Caco-2 (cell line): ENCODE measurements around the gene MCC. TPM values are rescaled to one million over a fixed set of nuclear protein-coding genes. Genes with fewer than 3 reads are reported as not detected.

Source experiments
- BruUV-seq: library from RNA; stranded (reverse); fragments of 400-500 nt; replicated peaks from 2 replicates; lab custom pipeline; 2021; lab: Mats Ljungman, UMichigan
- CTCF ChIA-PET: fragments of 300-600 bp; sonication (Branson Sonifier 250); formaldehyde crosslinking; loops from one replicate; lab custom pipeline; 2022; ENCODE audit warnings: antibody characterized with exemption; lab: Charles Lee
- POLR2A ChIA-PET: fragments of 300-600 bp; sonication (Branson Sonifier 250); formaldehyde crosslinking; loops from one replicate; lab custom pipeline; 2022; ENCODE audit warnings: antibody characterized with exemption; lab: Charles Lee
- DNase-seq, 2 experiments: peaks; one replicate each; pipeline versions ENCODE4 v3.0.0 to v3.0.0-alpha.2; 2020 to 2022
- H3K27me3 ChIP-seq: replicated peaks from 2 replicates; pipeline ENCODE4 v1.6.0; 2011; ENCODE audit warnings: low read length; ENCODE audit not compliant: control insufficient read depth, insufficient read depth
- H3K36me3 ChIP-seq: 2 replicates; pipeline ENCODE4 v1.5.1; 2011; ENCODE audit warnings: low read length; ENCODE audit not compliant: control insufficient read depth, insufficient read depth
- H3K4me1 ChIP-seq: fragments of 250-450 bp; sonication (Bioruptor Pico); 2 replicates; pipeline ENCODE4 v1.5.1; 2020; ENCODE audit warnings: mild to moderate bottlenecking
- H3K4me3 ChIP-seq: 2 replicates; pipeline ENCODE4 v1.5.1; 2011; ENCODE audit warnings: low read depth, mild to moderate bottlenecking, control low read depth, low read length
- H3K9me3 ChIP-seq: fragments of 250-450 bp; sonication (Bioruptor Pico); 2 replicates; pipeline ENCODE4 v1.5.1; 2020; ENCODE audit warnings: mild to moderate bottlenecking, moderate library complexity
- H3K27ac Mint-ChIP-seq: one replicate; pipeline ENCODE4 v1.8.0; 2022; ENCODE audit warnings: mixed read lengths; ENCODE audit not compliant: unreplicated experiment
- H3K27me3 Mint-ChIP-seq: one replicate; pipeline ENCODE4 v1.8.0; 2022; ENCODE audit warnings: mixed read lengths; ENCODE audit not compliant: insufficient read depth, unreplicated experiment
- H3K36me3 Mint-ChIP-seq: one replicate; pipeline ENCODE4 v1.8.0; 2022; ENCODE audit warnings: mild to moderate bottlenecking, mixed read lengths; ENCODE audit not compliant: insufficient read depth, unreplicated experiment
- H3K4me1 Mint-ChIP-seq: one replicate; pipeline ENCODE4 v1.8.0; 2022; ENCODE audit warnings: low read depth, mixed read lengths; ENCODE audit not compliant: unreplicated experiment
- H3K4me3 Mint-ChIP-seq: one replicate; pipeline ENCODE4 v1.8.0; 2022; ENCODE audit warnings: mild to moderate bottlenecking, moderate library complexity, mixed read lengths; ENCODE audit not compliant: unreplicated experiment
- H3K9me3 Mint-ChIP-seq: one replicate; pipeline ENCODE4 v1.8.0; 2022; ENCODE audit warnings: mixed read lengths; ENCODE audit not compliant: unreplicated experiment
- intact Hi-C: fragments of 100-400 bp; cut with micrococcal nuclease; formaldehyde crosslinking; loops from one replicate; pipeline ENCODE4 v1.10.0; 2022; ENCODE audit not compliant: unreplicated experiment
- total RNA-seq: library from RNA; stranded (reverse); gene quantifications from 2 replicates; pipeline ENCODE4 v1.2.3, GENCODE V29; 2022
- TF ChIP-seq, protein P1 (sequence below), 2 experiments: fragments of 200-600 bp in 1 of 2; IDR thresholded peaks; 1 replicate in 1 of 2; 2 replicates in 1 of 2; pipeline versions ENCODE4 v1.5.1 to v1.8.0; 2011 to 2022; ENCODE audit warnings: antibody characterized with exemption in 1 of 2, control low read depth in 1 of 2, inconsistent platforms in 1 of 2, low read depth in 1 of 2, low read length in 1 of 2, mild to moderate bottlenecking in 1 of 2, moderate library complexity in 1 of 2; ENCODE audit not compliant: insufficient read depth in 1 of 2, severe bottlenecking in 1 of 2, unreplicated experiment in 1 of 2

The MCC gene
- total RNA-seq, 1 experiment from 2014 or later = 0.09 TPM

- H3K36me3 ChIP-seq = no peaks in the 10 kb centered on the region
- H3K4me3 Mint-ChIP-seq = no peak overlapping the region
- H3K36me3 Mint-ChIP-seq = no peaks in the 10 kb centered on the region
- intact Hi-C loops = no loop called here
- no peaks in the 10 kb centered on the region for H3K4me1 ChIP-seq
- no peaks in the 10 kb centered on the region for H3K4me1 Mint-ChIP-seq
- no TSS peak for BruUV-seq
- H3K27me3 ChIP-seq = no peaks in the 10 kb centered on the region
- CTCF ChIA-PET = no interaction called here
- H3K27me3 Mint-ChIP-seq = peaks cover 24% of the 10 kb centered on the region
- POLR2A ChIA-PET = no interaction called here
- TF ChIP-seq, protein P1, sequence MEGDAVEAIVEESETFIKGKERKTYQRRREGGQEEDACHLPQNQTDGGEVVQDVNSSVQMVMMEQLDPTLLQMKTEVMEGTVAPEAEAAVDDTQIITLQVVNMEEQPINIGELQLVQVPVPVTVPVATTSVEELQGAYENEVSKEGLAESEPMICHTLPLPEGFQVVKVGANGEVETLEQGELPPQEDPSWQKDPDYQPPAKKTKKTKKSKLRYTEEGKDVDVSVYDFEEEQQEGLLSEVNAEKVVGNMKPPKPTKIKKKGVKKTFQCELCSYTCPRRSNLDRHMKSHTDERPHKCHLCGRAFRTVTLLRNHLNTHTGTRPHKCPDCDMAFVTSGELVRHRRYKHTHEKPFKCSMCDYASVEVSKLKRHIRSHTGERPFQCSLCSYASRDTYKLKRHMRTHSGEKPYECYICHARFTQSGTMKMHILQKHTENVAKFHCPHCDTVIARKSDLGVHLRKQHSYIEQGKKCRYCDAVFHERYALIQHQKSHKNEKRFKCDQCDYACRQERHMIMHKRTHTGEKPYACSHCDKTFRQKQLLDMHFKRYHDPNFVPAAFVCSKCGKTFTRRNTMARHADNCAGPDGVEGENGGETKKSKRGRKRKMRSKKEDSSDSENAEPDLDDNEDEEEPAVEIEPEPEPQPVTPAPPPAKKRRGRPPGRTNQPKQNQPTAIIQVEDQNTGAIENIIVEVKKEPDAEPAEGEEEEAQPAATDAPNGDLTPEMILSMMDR (IDR thresholded peaks at IDR 0.05; ENCODE audit: insufficient read depth in 1 of 2, low read depth in 1 of 2, low read length in 1 of 2, severe bottlenecking in 1 of 2, unreplicated experiment in 1 of 2) = no peak
- peaks cover 3% of the 10 kb centered on the region; the same call in 1 of the 2 replicates for H3K9me3 ChIP-seq
- H3K27ac Mint-ChIP-seq = no peak overlapping the region
- H3K9me3 Mint-ChIP-seq = peaks cover 8% of the 10 kb centered on the region
- no peak overlapping the region for H3K4me3 ChIP-seq
- DNase-seq = no peak
Observed at GRCh38 chr5:113226116-113226736, 262.0 kb downstream of the MCC start.

DNA sequence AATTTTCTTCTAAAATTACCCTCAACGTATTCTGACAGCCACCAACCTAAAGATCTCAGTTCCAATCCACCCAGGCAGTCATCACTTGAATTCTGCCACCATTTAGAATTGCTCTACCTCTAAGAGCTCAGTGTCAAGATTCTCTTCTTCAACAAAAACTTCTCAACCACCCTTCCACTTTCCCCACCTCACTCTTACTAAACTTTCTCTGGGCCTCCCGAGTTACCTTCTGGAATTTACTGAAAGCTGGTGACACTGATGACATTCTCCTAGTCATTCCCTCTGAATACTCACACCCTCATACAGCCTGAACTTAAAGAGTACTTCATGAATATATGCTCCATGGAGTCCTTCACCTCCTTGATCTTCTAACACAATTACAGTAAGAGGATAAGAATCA is 263.0 kb downstream of the MCC start:
- no peak overlapping the region for H3K27ac Mint-ChIP-seq
- peaks cover 28% of the 10 kb centered on the region for H3K27me3 Mint-ChIP-seq
- Histone ChIP-seq H3K4me1 (no peaks in the 10 kb centered on the region), H3K27me3 (no peaks in the 10 kb centered on the region), H3K36me3 (no peaks in the 10 kb centered on the region), H3K9me3 (peaks cover 3% of the 10 kb centered on the region; the same call in 1 of the 2 replicates), H3K4me3 (no peak overlapping the region)
- intact Hi-C loops = no loop called here
- peaks cover 8% of the 10 kb centered on the region for H3K9me3 Mint-ChIP-seq
- no TSS peak for BruUV-seq
- H3K4me1 Mint-ChIP-seq = no peaks in the 10 kb centered on the region
- TF ChIP-seq, protein P1 (IDR thresholded peaks at IDR 0.05; ENCODE audit: insufficient read depth in 1 of 2, low read depth in 1 of 2, low read length in 1 of 2, severe bottlenecking in 1 of 2, unreplicated experiment in 1 of 2) = no peak
- no peak for DNase-seq
- no peaks in the 10 kb centered on the region for H3K36me3 Mint-ChIP-seq
- CTCF ChIA-PET = no interaction called here
- H3K4me3 Mint-ChIP-seq = no peak overlapping the region
- POLR2A ChIA-PET = no interaction called here

- BruUV-seq = no TSS peak
- Histone ChIP-seq H3K4me1 (no peaks in the 10 kb centered on the region), H3K36me3 (no peaks in the 10 kb centered on the region), H3K4me3 (no peak overlapping the region), H3K9me3 (peaks cover 3% of the 10 kb centered on the region; the same call in 1 of the 2 replicates), H3K27me3 (no peaks in the 10 kb centered on the region)
- no peak for DNase-seq
- POLR2A ChIA-PET = no interaction called here
- intact Hi-C loops = no loop called here
- Mint-ChIP-seq H3K4me3 (no peak overlapping the region), H3K27me3 (peaks cover 25% of the 10 kb centered on the region), H3K4me1 (no peaks in the 10 kb centered on the region), H3K27ac (no peak overlapping the region), H3K9me3 (peaks cover 8% of the 10 kb centered on the region), H3K36me3 (no peaks in the 10 kb centered on the region)
- TF ChIP-seq, protein P1 (IDR thresholded peaks at IDR 0.05; ENCODE audit: insufficient read depth in 1 of 2, low read depth in 1 of 2, low read length in 1 of 2, severe bottlenecking in 1 of 2, unreplicated experiment in 1 of 2) = no peak
- CTCF ChIA-PET = no interaction called here
Observed at GRCh38 chr5:113224605-113225065, 263.6 kb downstream of the MCC start.
